Psoas muscle (tissue), 8 donors: Measurements from ENCODE around the gene SLC38A9. TPM values are rescaled to one million over a fixed set of nuclear protein-coding genes. Genes with fewer than 3 reads are reported as not detected.
"Not testable (repeated sequence)": the region's sequence is repeated elsewhere in the genome, so short reads cannot be mapped to it uniquely, and the experiment has no call there.

Experiments
- ATAC-seq, 4 donors: fragments of 200-7000 bp; cut with Tn5 transposase; one replicate each; pipeline ENCODE4 v1.9.1; 2020; ENCODE audit warnings: moderate library complexity in 3 of 4, mild to moderate bottlenecking in 2 of 4
- DNase-seq, 2 donors: peaks; one replicate each; pipeline ENCODE4 v3.0.0-alpha.2; 2020
- H3K27ac ChIP-seq: fragments of 200-600 bp; one replicate; pipeline ENCODE4 v1.8.0; 2022
- H3K27me3 ChIP-seq, 3 donors: fragments of 200-600 bp in 1 of 3; one replicate each; pipeline versions ENCODE4 v1.6.1 to v1.8.0; 2013 to 2022; ENCODE audit warnings: low read length in 2 of 3, mild to moderate bottlenecking in 2 of 3, moderate library complexity in 1 of 3; ENCODE audit not compliant: insufficient read depth in 3 of 3
- H3K36me3 ChIP-seq, 2 donors: fragments of 200-600 bp in 1 of 2; one replicate each; pipeline versions ENCODE4 v1.6.1 to v1.8.0; 2013 to 2022; ENCODE audit warnings: low read depth in 1 of 2, mild to moderate bottlenecking in 1 of 2, moderate library complexity in 1 of 2; ENCODE audit not compliant: insufficient read depth in 1 of 2
- H3K4me1 ChIP-seq: fragments of 200-600 bp; one replicate; pipeline ENCODE4 v1.8.0; 2022
- H3K4me3 ChIP-seq: fragments of 200-600 bp; one replicate; pipeline ENCODE4 v1.8.0; 2022; ENCODE audit warnings: mild to moderate bottlenecking
- H3K9me3 ChIP-seq: fragments of 200-600 bp; one replicate; pipeline ENCODE4 v1.8.0; 2022
- CTCF ChIP-seq: fragments of 200-600 bp; IDR thresholded peaks from one replicate; pipeline ENCODE4 v1.8.0; 2022; ENCODE audit warnings: antibody characterized with exemption
- WGBS, 3 donors: extraction: QIAGEN DNeasy Blood & Tissue Kit; methylation state at CpG; one replicate each; pipeline versions ENCODE4 v1.1.6 to v1.1.7; 2013; 5-methylcytosine and 5-hydroxymethylcytosine counted together
- intact Hi-C, 2 donors: fragments of 100-400 bp; cut with DNase I; formaldehyde crosslinking; loops; one replicate each; pipeline versions ENCODE4 v1.11.0 to v1.14.2; 2022
- polyA plus RNA-seq, 3 donors: library from polyadenylated mRNA; stranded (reverse); fragments of 200-250 nt; gene quantifications; one replicate each; pipeline ENCODE4 v1.2.3, GENCODE V29; 2013
- total RNA-seq, 4 donors: library from RNA; stranded (reverse); fragmentation: NEBNext Ultra II Directional in 2 of 4; extraction: Animal tissue kit (Norgen Biotek cat#: 25700) in 2 of 4; gene quantifications; one replicate each; pipeline versions ENCODE4 v1.2.1 to v1.2.4, GENCODE V29; 2021 to 2023
- donor health status: healthy with polysubstance abuse.
- donor health status: DM: no; HTN: no; CAD: no; lungs with moderate emphysema.
- donor health status: Bipolar disorder and iron deficiency.
- donor health status: healthy.
- donor health status: DM: yes; HTN: yes; CAD: no.
- donor health status: DM: no; HTN: no; CAD: no.
- donor health status: DM: no; HTN: no; CAD: no.
- donor health status: DM: yes; HTN: yes; CAD: no.

Gene SLC38A9
- total and polyA plus RNA-seq, 7 donors: 4.3 to 7.2 (median 6.8) TPM

- ATAC-seq (no peak), DNase-seq (no peak)
- 95 to 97% (median 97%) methylated on average over 32 to 39 of the region's 39 CpGs for WGBS, 3 donors
- intact Hi-C loops: no loop called here
- no peak for TF ChIP-seq CTCF
- H3K9me3 ChIP-seq: no peaks in the 10 kb centered on the region
- no peak overlapping the region for H3K4me3 ChIP-seq
- H3K4me1 ChIP-seq: no peaks in the 10 kb centered on the region
- H3K36me3 ChIP-seq: no peaks in the 10 kb centered on the region
- H3K27me3 ChIP-seq: no peaks in the 10 kb centered on the region
- no peak overlapping the region for H3K27ac ChIP-seq
These were observed 98.8 kb downstream of the SLC38A9 start for GRCh38 chr5:55613112-55613868.

- no peak for TF ChIP-seq CTCF
- DNase-seq (no peak), ATAC-seq (no peak)
- Histone ChIP-seq H3K27ac (no peak overlapping the region), H3K9me3 (no peaks in the 10 kb centered on the region), H3K27me3 (no peaks in the 10 kb centered on the region), H3K4me1 (no peaks in the 10 kb centered on the region), H3K4me3 (no peak overlapping the region), H3K36me3 (no peaks in the 10 kb centered on the region)
- intact Hi-C loops: no loop called here
These were observed 101.6 kb downstream of the SLC38A9 start for GRCh38 chr5:55610542-55610941.

- no peaks in the 10 kb centered on the region for H3K36me3 ChIP-seq
- no peak overlapping the region for H3K27ac ChIP-seq
- DNase-seq (no peak), ATAC-seq (no peak)
- H3K4me1 ChIP-seq: peaks cover 5% of the 10 kb centered on the region
- no peak for TF ChIP-seq CTCF
- no peak overlapping the region for H3K4me3 ChIP-seq
- H3K9me3 ChIP-seq: no peaks in the 10 kb centered on the region
- no peaks in the 10 kb centered on the region for H3K27me3 ChIP-seq
- 68 to 90% (median 71%) methylated on average over 1 of the region's 1 CpG for WGBS, 3 donors
- intact Hi-C loops: no loop called here
These were observed 102.7 kb downstream of the SLC38A9 start for GRCh38 chr5:55609413-55609812.

- no peak for DNase-seq
These were observed 103.4 kb downstream of the SLC38A9 start for GRCh38 chr5:55608595-55609349.

GRCh38 chr5:55607309-55607708 is 104.8 kb downstream of the SLC38A9 start:
- peaks cover 25% of the 10 kb centered on the region for H3K4me1 ChIP-seq
- 67 to 76% (median 70%) methylated on average over 5 of the region's 5 CpGs for WGBS, 3 donors
- H3K9me3 ChIP-seq, H3K36me3 ChIP-seq, ATAC-seq, DNase-seq, H3K4me3 ChIP-seq, H3K27me3 ChIP-seq, intact Hi-C loops, H3K27ac ChIP-seq: not testable (repeated sequence)

More at GRCh38 chr5:55608595-55609349, 103.4 kb downstream of the SLC38A9 start:
- no peak for ATAC-seq
- 65 to 77% (median 75%) methylated on average over 6 of the region's 6 CpGs for WGBS, 3 donors
- Histone ChIP-seq H3K4me3 (no peak overlapping the region), H3K4me1 (peaks cover 11% of the 10 kb centered on the region), H3K27ac (no peak overlapping the region), H3K36me3 (no peaks in the 10 kb centered on the region), H3K9me3 (no peaks in the 10 kb centered on the region), H3K27me3 (no peaks in the 10 kb centered on the region)
- intact Hi-C loops: no loop called here
- TF ChIP-seq CTCF: no peak
